Caco-2 (cell line): Measurements from ENCODE around the gene ABCB8. TPM values are rescaled to one million over a fixed set of nuclear protein-coding genes. Genes with fewer than 3 reads are reported as not detected.

Experiments used
- BruUV-seq: library from RNA; stranded (reverse); fragments of 400-500 nt; replicated peaks from 2 replicates; lab custom pipeline; 2021; lab: Mats Ljungman, UMichigan
- CTCF ChIA-PET: fragments of 300-600 bp; sonication (Branson Sonifier 250); formaldehyde crosslinking; loops from one replicate; lab custom pipeline; 2022; ENCODE audit warnings: antibody characterized with exemption; lab: Charles Lee
- POLR2A ChIA-PET: fragments of 300-600 bp; sonication (Branson Sonifier 250); formaldehyde crosslinking; loops from one replicate; lab custom pipeline; 2022; ENCODE audit warnings: antibody characterized with exemption; lab: Charles Lee
- DNase-seq, 2 experiments: peaks; one replicate each; pipeline versions ENCODE4 v3.0.0 to v3.0.0-alpha.2; 2020 to 2022
- H3K27me3 ChIP-seq: replicated peaks from 2 replicates; pipeline ENCODE4 v1.6.0; 2011; ENCODE audit warnings: low read length; ENCODE audit not compliant: control insufficient read depth, insufficient read depth
- H3K36me3 ChIP-seq: 2 replicates; pipeline ENCODE4 v1.5.1; 2011; ENCODE audit warnings: low read length; ENCODE audit not compliant: control insufficient read depth, insufficient read depth
- H3K4me1 ChIP-seq: fragments of 250-450 bp; sonication (Bioruptor Pico); 2 replicates; pipeline ENCODE4 v1.5.1; 2020; ENCODE audit warnings: mild to moderate bottlenecking
- H3K4me3 ChIP-seq: 2 replicates; pipeline ENCODE4 v1.5.1; 2011; ENCODE audit warnings: low read depth, mild to moderate bottlenecking, control low read depth, low read length
- H3K9me3 ChIP-seq: fragments of 250-450 bp; sonication (Bioruptor Pico); 2 replicates; pipeline ENCODE4 v1.5.1; 2020; ENCODE audit warnings: mild to moderate bottlenecking, moderate library complexity
- H3K27ac Mint-ChIP-seq: one replicate; pipeline ENCODE4 v1.8.0; 2022; ENCODE audit warnings: mixed read lengths; ENCODE audit not compliant: unreplicated experiment
- H3K27me3 Mint-ChIP-seq: one replicate; pipeline ENCODE4 v1.8.0; 2022; ENCODE audit warnings: mixed read lengths; ENCODE audit not compliant: insufficient read depth, unreplicated experiment
- H3K36me3 Mint-ChIP-seq: one replicate; pipeline ENCODE4 v1.8.0; 2022; ENCODE audit warnings: mild to moderate bottlenecking, mixed read lengths; ENCODE audit not compliant: insufficient read depth, unreplicated experiment
- H3K4me1 Mint-ChIP-seq: one replicate; pipeline ENCODE4 v1.8.0; 2022; ENCODE audit warnings: low read depth, mixed read lengths; ENCODE audit not compliant: unreplicated experiment
- H3K4me3 Mint-ChIP-seq: one replicate; pipeline ENCODE4 v1.8.0; 2022; ENCODE audit warnings: mild to moderate bottlenecking, moderate library complexity, mixed read lengths; ENCODE audit not compliant: unreplicated experiment
- H3K9me3 Mint-ChIP-seq: one replicate; pipeline ENCODE4 v1.8.0; 2022; ENCODE audit warnings: mixed read lengths; ENCODE audit not compliant: unreplicated experiment
- CTCF ChIP-seq, 2 experiments: fragments of 200-600 bp in 1 of 2; IDR thresholded peaks; 1 replicate in 1 of 2; 2 replicates in 1 of 2; pipeline versions ENCODE4 v1.5.1 to v1.8.0; 2011 to 2022; ENCODE audit warnings: antibody characterized with exemption in 1 of 2, control low read depth in 1 of 2, inconsistent platforms in 1 of 2, low read depth in 1 of 2, low read length in 1 of 2, mild to moderate bottlenecking in 1 of 2, moderate library complexity in 1 of 2; ENCODE audit not compliant: insufficient read depth in 1 of 2, severe bottlenecking in 1 of 2, unreplicated experiment in 1 of 2
- intact Hi-C: fragments of 100-400 bp; cut with micrococcal nuclease; formaldehyde crosslinking; loops from one replicate; pipeline ENCODE4 v1.10.0; 2022; ENCODE audit not compliant: unreplicated experiment
- total RNA-seq: library from RNA; stranded (reverse); gene quantifications from 2 replicates; pipeline ENCODE4 v1.2.3, GENCODE V29; 2022

ABCB8 gene
- total RNA-seq, 1 experiment from 2014 or later: 30.8 TPM

- DNase-seq: no peak
Observed at GRCh38 chr7:151012031-151012692, 16.1 kb upstream of the ABCB8 start.

GRCh38 chr7:151012911-151013347 lies 15.3 kb upstream of the ABCB8 start:
- Histone ChIP-seq H3K9me3 (no peaks in the 10 kb centered on the region), H3K36me3 (no peaks in the 10 kb centered on the region), H3K4me3 (no peak overlapping the region), H3K4me1 (peaks cover 27% of the 10 kb centered on the region), H3K27me3 (no peaks in the 10 kb centered on the region)
- peak in 1 of 2 experiments; percentile 60 for TF ChIP-seq CTCF (IDR thresholded peaks at IDR 0.05; ENCODE audit: insufficient read depth in 1 of 2, low read depth in 1 of 2, low read length in 1 of 2, severe bottlenecking in 1 of 2, unreplicated experiment in 1 of 2)
- H3K27me3 Mint-ChIP-seq: no peaks in the 10 kb centered on the region
- DNase-seq: peak in 1 of 2 experiments; percentile 57
- ChIA-PET CTCF (interaction anchor here (1.1 to 1.2 kb wide), 2 partner anchors 15 to 50 kb away, joined by 3 to 5 read pairs; partner anchors contain the start of gene ABCB8), POLR2A (no interaction called here)
- no peaks in the 10 kb centered on the region for H3K9me3 Mint-ChIP-seq
- H3K4me3 Mint-ChIP-seq: no peak overlapping the region
- peak overlapping the region; percentile 53 for H3K27ac Mint-ChIP-seq
- peaks cover 10% of the 10 kb centered on the region for H3K4me1 Mint-ChIP-seq
- no peaks in the 10 kb centered on the region for H3K36me3 Mint-ChIP-seq
- intact Hi-C loops: loop anchor here (1.0 to 5.0 kb wide), 2 partner anchors 15 to 99 kb away; partner anchors contain the start of gene ABCB8
- no TSS peak for BruUV-seq

More at GRCh38 chr7:151012031-151012692, 16.1 kb upstream of the ABCB8 start:
- no peak overlapping the region for H3K4me3 ChIP-seq
- peaks cover 23% of the 10 kb centered on the region for H3K4me1 ChIP-seq
- no peaks in the 10 kb centered on the region for H3K27me3 Mint-ChIP-seq
- H3K4me1 Mint-ChIP-seq: peaks cover 10% of the 10 kb centered on the region
- H3K36me3 Mint-ChIP-seq: no peaks in the 10 kb centered on the region
- no peaks in the 10 kb centered on the region for H3K36me3 ChIP-seq
- no TSS peak for BruUV-seq
- peak overlapping the region; percentile 53 for H3K27ac Mint-ChIP-seq
- peak overlapping the region; percentile 6 for H3K4me3 Mint-ChIP-seq
- ChIA-PET CTCF (interaction anchor here (1.1 to 1.2 kb wide), 2 partner anchors 16 to 50 kb away, joined by 3 to 5 read pairs; partner anchors contain the start of gene ABCB8), POLR2A (no interaction called here)
- no peaks in the 10 kb centered on the region for H3K27me3 ChIP-seq
- H3K9me3 ChIP-seq: no peaks in the 10 kb centered on the region
- TF ChIP-seq CTCF (IDR thresholded peaks at IDR 0.05; ENCODE audit: insufficient read depth in 1 of 2, low read depth in 1 of 2, low read length in 1 of 2, severe bottlenecking in 1 of 2, unreplicated experiment in 1 of 2): no peak
- H3K9me3 Mint-ChIP-seq: no peaks in the 10 kb centered on the region
- intact Hi-C loops: loop anchor here (5.0 kb wide), 1 partner anchor 100 kb away; no protein-coding TSS in a partner anchor

GRCh38 chr7:151013356-151013732 lies 14.9 kb upstream of the ABCB8 start:
- Histone ChIP-seq H3K36me3 (no peaks in the 10 kb centered on the region), H3K4me3 (no peak overlapping the region), H3K27me3 (no peaks in the 10 kb centered on the region), H3K4me1 (peaks cover 29% of the 10 kb centered on the region), H3K9me3 (no peaks in the 10 kb centered on the region)
- Mint-ChIP-seq H3K9me3 (no peaks in the 10 kb centered on the region), H3K4me3 (no peak overlapping the region), H3K27me3 (no peaks in the 10 kb centered on the region), H3K27ac (no peak overlapping the region), H3K36me3 (no peaks in the 10 kb centered on the region), H3K4me1 (peaks cover 10% of the 10 kb centered on the region)
- no peak for DNase-seq
- TF ChIP-seq CTCF (IDR thresholded peaks at IDR 0.05; ENCODE audit: insufficient read depth in 1 of 2, low read depth in 1 of 2, low read length in 1 of 2, severe bottlenecking in 1 of 2, unreplicated experiment in 1 of 2): no peak
- ChIA-PET CTCF (no interaction called here), POLR2A (no interaction called here)
- BruUV-seq: no TSS peak
- intact Hi-C loops: loop anchor here (1.0 to 5.0 kb wide), 2 partner anchors 15 to 99 kb away; partner anchors contain the start of gene ABCB8
